H9 (cell line): ENCODE results near the gene SULT1C3. TPM values are rescaled to one million over a fixed set of nuclear protein-coding genes. Genes with fewer than 3 reads are reported as not detected.

Experiments
- DNase-seq: peaks from one replicate; pipeline ENCODE4 v3.0.0-alpha.2; 2017
- H2AFZ ChIP-seq: one replicate; pipeline ENCODE4 v1.6.1; 2013; ENCODE audit warnings: mild to moderate bottlenecking, low read length, control low read depth, moderate library complexity
- H2AK5ac ChIP-seq: 2 replicates; pipeline ENCODE4 v1.6.1; 2013; ENCODE audit warnings: low read length, control low read depth, mixed read lengths; ENCODE audit not compliant: insufficient read length
- H2BK120ac ChIP-seq: one replicate; pipeline ENCODE4 v1.6.1; 2013; ENCODE audit warnings: low read depth, mild to moderate bottlenecking, low read length, control low read depth, inconsistent platforms; ENCODE audit not compliant: poor library complexity, severe bottlenecking
- H2BK12ac ChIP-seq: 2 replicates; pipeline ENCODE4 v1.6.1; 2013; ENCODE audit warnings: low read length, control low read depth, mixed read lengths, low read depth; ENCODE audit not compliant: insufficient read length
- H2BK15ac ChIP-seq: 2 replicates; pipeline ENCODE4 v1.6.1; 2013; ENCODE audit warnings: low read depth, low read length, control low read depth
- H2BK20ac ChIP-seq: one replicate; pipeline ENCODE4 v1.6.1; 2013; ENCODE audit warnings: low read depth, mild to moderate bottlenecking, low read length, control low read depth, inconsistent platforms; ENCODE audit not compliant: poor library complexity, severe bottlenecking
- H2BK5ac ChIP-seq: 2 replicates; pipeline ENCODE4 v1.6.1; 2013; ENCODE audit warnings: low read length, control low read depth, mixed read lengths; ENCODE audit not compliant: insufficient read length
- H3K14ac ChIP-seq: 2 replicates; pipeline ENCODE4 v1.6.1; 2013; ENCODE audit warnings: low read length, control low read depth; ENCODE audit not compliant: insufficient read depth
- H3K18ac ChIP-seq: 2 replicates; pipeline ENCODE4 v1.6.1; 2013; ENCODE audit warnings: low read depth, mild to moderate bottlenecking, mixed read lengths, low read length, control low read depth; ENCODE audit not compliant: insufficient read length
- H3K23ac ChIP-seq: 2 replicates; pipeline ENCODE4 v1.6.1; 2013; ENCODE audit warnings: low read length, control low read depth, mixed read lengths, low read depth; ENCODE audit not compliant: insufficient read length
- H3K23me2 ChIP-seq: 2 replicates; pipeline ENCODE4 v1.6.1; 2013; ENCODE audit warnings: low read depth, mild to moderate bottlenecking, mixed read lengths, low read length, control low read depth; ENCODE audit not compliant: insufficient read length, poor library complexity, severe bottlenecking
- H3K27ac ChIP-seq: 2 replicates; pipeline ENCODE4 v1.5.1; 2013; ENCODE audit warnings: low read length, control low read depth, mixed read lengths, low read depth; ENCODE audit not compliant: insufficient read length
- H3K27me3 ChIP-seq: 2 replicates; pipeline ENCODE4 v1.6.1; 2013; ENCODE audit warnings: low read length, control low read depth, inconsistent platforms; ENCODE audit not compliant: insufficient read depth
- H3K4ac ChIP-seq: 2 replicates; pipeline ENCODE4 v1.6.1; 2013; ENCODE audit warnings: low read depth, mild to moderate bottlenecking, control low read depth, inconsistent platforms, low read length, moderate library complexity
- H3K4me1 ChIP-seq: 2 replicates; pipeline ENCODE4 v1.6.1; 2013; ENCODE audit warnings: low read length, control low read depth, inconsistent platforms; ENCODE audit not compliant: insufficient read depth
- H3K4me2 ChIP-seq: 2 replicates; pipeline ENCODE4 v1.6.1; 2013; ENCODE audit warnings: low read length, control low read depth, mixed read lengths; ENCODE audit not compliant: insufficient read length, insufficient read depth
- H3K56ac ChIP-seq: 2 replicates; pipeline ENCODE4 v1.6.1; 2013; ENCODE audit warnings: low read depth, mild to moderate bottlenecking, mixed read lengths, low read length, control low read depth; ENCODE audit not compliant: insufficient read length
- H3K79me1 ChIP-seq: 2 replicates; pipeline ENCODE4 v1.6.1; 2013; ENCODE audit warnings: low read depth, mild to moderate bottlenecking, moderate library complexity, low read length, control low read depth, inconsistent platforms; ENCODE audit not compliant: insufficient read depth, poor library complexity, severe bottlenecking
- H3K79me2 ChIP-seq: 2 replicates; pipeline ENCODE4 v1.6.1; 2013; ENCODE audit warnings: low read length, control low read depth, inconsistent platforms; ENCODE audit not compliant: insufficient read depth
- H3K9ac ChIP-seq: 2 replicates; pipeline ENCODE4 v1.6.1; 2013; ENCODE audit warnings: low read length, control low read depth, mixed read lengths; ENCODE audit not compliant: insufficient read length; ENCODE audit errors: extremely low read depth
- H3K9me3 ChIP-seq: one replicate; pipeline ENCODE4 v1.6.1; 2013; ENCODE audit warnings: low read depth, low read length, inconsistent platforms; ENCODE audit not compliant: control insufficient read depth
- H3T11ph ChIP-seq: one replicate; pipeline ENCODE4 v1.6.1; 2013; ENCODE audit warnings: mild to moderate bottlenecking, low read length, control low read depth, inconsistent platforms
- H4K20me1 ChIP-seq: one replicate; pipeline ENCODE4 v1.6.1; 2013; ENCODE audit not compliant: control insufficient read depth, insufficient read length, insufficient read depth
- H4K5ac ChIP-seq: 2 replicates; pipeline ENCODE4 v1.6.1; 2013; ENCODE audit warnings: low read depth, mild to moderate bottlenecking, mixed read lengths, low read length, control low read depth; ENCODE audit not compliant: insufficient read length
- H4K8ac ChIP-seq: replicated peaks from 2 replicates; pipeline ENCODE4 v1.6.1; 2013; ENCODE audit warnings: low read length, control low read depth, mixed read lengths, low read depth; ENCODE audit not compliant: insufficient read length
- H4K91ac ChIP-seq: 2 replicates; pipeline ENCODE4 v1.6.1; 2013; ENCODE audit warnings: low read depth, mild to moderate bottlenecking, moderate library complexity, mixed read lengths, low read length, control low read depth; ENCODE audit not compliant: insufficient read length
- H3K27ac Mint-ChIP-seq, 3 experiments: 2 replicates in 2 of 3; 3 replicates in 1 of 3; pipeline ENCODE4 v1.8.0; 2020 to 2021; ENCODE audit warnings: mixed read lengths in 3 of 3, mild to moderate bottlenecking in 1 of 3, moderate library complexity in 1 of 3
- H3K27me3 Mint-ChIP-seq: 2 replicates; pipeline ENCODE4 v1.8.0; 2021; ENCODE audit warnings: low read depth, mild to moderate bottlenecking, moderate library complexity, mixed read lengths
- H3K36me3 Mint-ChIP-seq, 3 experiments: 2 replicates in 2 of 3; 3 replicates in 1 of 3; pipeline ENCODE4 v1.8.0; 2020 to 2021; ENCODE audit warnings: low read depth in 3 of 3, mixed read lengths in 3 of 3; ENCODE audit not compliant: insufficient read depth in 1 of 3
- H3K4me1 Mint-ChIP-seq, 2 experiments: 2 replicates each; pipeline ENCODE4 v1.8.0; 2020; ENCODE audit warnings: mixed read lengths in 2 of 2
- H3K4me3 Mint-ChIP-seq, 2 experiments: 2 replicates in 1 of 2; 3 replicates in 1 of 2; pipeline ENCODE4 v1.8.0; 2020 to 2021; ENCODE audit warnings: mild to moderate bottlenecking in 2 of 2, mixed read lengths in 2 of 2, moderate library complexity in 1 of 2
- H3K9me3 Mint-ChIP-seq, 2 experiments: 2 replicates in 1 of 2; 3 replicates in 1 of 2; pipeline ENCODE4 v1.8.0; 2020; ENCODE audit warnings: mild to moderate bottlenecking in 2 of 2, mixed read lengths in 2 of 2, moderate library complexity in 1 of 2
- WGBS: extraction: QIAGEN DNeasy Blood & Tissue Kit; methylation state at CpG from one replicate; pipeline ENCODE4 v1.1.7; 2013; ENCODE audit warnings: missing lambda C conversion rate, low lambda C conversion rate, mixed read lengths; ENCODE audit not compliant: insufficient read length; ENCODE audit errors: extremely low coverage; 5-methylcytosine and 5-hydroxymethylcytosine counted together
- total RNA-seq: library from RNA; stranded (reverse); gene quantifications from 2 replicates; pipeline ENCODE4 v1.2.1, GENCODE V29; 2021
- TF ChIP-seq, protein P1 (sequence below): fragments of 200-600 bp; sonication (generic); conservative IDR thresholded peaks from 3 replicates; pipeline ENCODE4 v1.8.0; 2021; ENCODE audit warnings: antibody characterized with exemption, mild to moderate bottlenecking

The SULT1C3 gene
- total RNA-seq, 1 experiment from 2014 or later: not detected

DNA sequence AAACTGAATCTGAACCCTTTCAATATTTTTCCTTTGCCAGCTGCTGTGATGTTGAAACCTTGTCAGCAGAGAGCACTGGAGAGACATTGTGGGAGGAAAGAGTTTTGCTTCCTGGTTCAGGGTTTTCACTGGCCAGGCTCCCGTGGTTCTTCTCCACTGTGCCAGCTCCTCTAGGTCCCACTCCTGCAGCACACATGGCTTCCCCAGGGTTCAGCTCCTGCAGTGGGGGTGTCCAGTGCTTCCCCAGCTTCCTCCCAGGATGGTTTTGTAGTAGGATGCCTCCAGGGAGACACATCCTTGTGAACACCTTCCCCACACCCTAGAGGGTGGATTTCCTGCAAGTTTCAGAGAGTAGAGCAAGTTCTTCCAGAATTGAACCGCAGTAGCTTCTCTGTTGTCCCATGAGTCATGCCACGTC lies 24.0 kb upstream of the SULT1C3 start:
- Mint-ChIP-seq H3K4me1 (no peaks in the 10 kb centered on the region), H3K9me3 (peaks cover 14 to 18% of the 10 kb centered on the region in 2 experiments), H3K27ac (no peak overlapping the region), H3K27me3 (no peaks in the 10 kb centered on the region; the same call in 1 of the 2 replicates), H3K4me3 (no peak overlapping the region), H3K36me3 (peaks cover 0 to 4% (median 2%) of the 10 kb centered on the region in 3 experiments; a peak in 3 of 7 replicates)
- Histone ChIP-seq H3K56ac (no peak overlapping the region), H3K14ac (no peak overlapping the region), H3K27me3 (no peaks in the 10 kb centered on the region), H3K23me2 (no peaks in the 10 kb centered on the region), H2AFZ (no peak overlapping the region), H2BK120ac (no peak overlapping the region), H4K91ac (no peak overlapping the region), H3K9me3 (no peaks in the 10 kb centered on the region), H3K9ac (no peak overlapping the region), H3K18ac (no peak overlapping the region), H3K4me1 (no peaks in the 10 kb centered on the region), H3K23ac (no peak overlapping the region), H3T11ph (no peak overlapping the region), H2AK5ac (no peak overlapping the region), H4K5ac (no peak overlapping the region), H2BK15ac (no peak overlapping the region), H3K79me2 (no peaks in the 10 kb centered on the region), H3K4ac (no peak overlapping the region), H3K27ac (no peak overlapping the region), H2BK5ac (no peak overlapping the region), H3K4me2 (no peak overlapping the region), H3K79me1 (no peaks in the 10 kb centered on the region), H2BK12ac (no peak overlapping the region), H4K20me1 (no peaks in the 10 kb centered on the region), H2BK20ac (no peak overlapping the region), H4K8ac (no peak overlapping the region)
- TF ChIP-seq, protein P1, sequence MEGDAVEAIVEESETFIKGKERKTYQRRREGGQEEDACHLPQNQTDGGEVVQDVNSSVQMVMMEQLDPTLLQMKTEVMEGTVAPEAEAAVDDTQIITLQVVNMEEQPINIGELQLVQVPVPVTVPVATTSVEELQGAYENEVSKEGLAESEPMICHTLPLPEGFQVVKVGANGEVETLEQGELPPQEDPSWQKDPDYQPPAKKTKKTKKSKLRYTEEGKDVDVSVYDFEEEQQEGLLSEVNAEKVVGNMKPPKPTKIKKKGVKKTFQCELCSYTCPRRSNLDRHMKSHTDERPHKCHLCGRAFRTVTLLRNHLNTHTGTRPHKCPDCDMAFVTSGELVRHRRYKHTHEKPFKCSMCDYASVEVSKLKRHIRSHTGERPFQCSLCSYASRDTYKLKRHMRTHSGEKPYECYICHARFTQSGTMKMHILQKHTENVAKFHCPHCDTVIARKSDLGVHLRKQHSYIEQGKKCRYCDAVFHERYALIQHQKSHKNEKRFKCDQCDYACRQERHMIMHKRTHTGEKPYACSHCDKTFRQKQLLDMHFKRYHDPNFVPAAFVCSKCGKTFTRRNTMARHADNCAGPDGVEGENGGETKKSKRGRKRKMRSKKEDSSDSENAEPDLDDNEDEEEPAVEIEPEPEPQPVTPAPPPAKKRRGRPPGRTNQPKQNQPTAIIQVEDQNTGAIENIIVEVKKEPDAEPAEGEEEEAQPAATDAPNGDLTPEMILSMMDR: peak; percentile 52; the same call in 2 of the 3 replicates
- no CpG with 5 or more reads among the region's 3 CpGs for WGBS
- peak; percentile 38 for DNase-seq
